ENCODE data around the gene ZNF746.
"Not testable (repeated sequence)": the region's sequence is repeated elsewhere in the genome, so short reads cannot be mapped to it uniquely, and the experiment has no call there.

Gene ZNF746

GRCh38 chr7:149457766-149458165, 39.8 kb downstream of the ZNF746 start:
- DNase-seq, result no peak

GRCh38 chr7:149456506-149457421, 40.8 kb downstream of the ZNF746 start:
- DNase-seq, result no peak

GRCh38 chr7:149455175-149455950, 42.2 kb downstream of the ZNF746 start:
- DNase-seq, result no peak

GRCh38 chr7:149454750-149455149, 42.9 kb downstream of the ZNF746 start:
- no peak for DNase-seq

GRCh38 chr7:149454006-149454405, 43.6 kb downstream of the ZNF746 start:
- no peak for DNase-seq

- DNase-seq, result no peak
These were observed 46.8 kb downstream of the ZNF746 start for GRCh38 chr7:149450821-149451220.

- no peak for DNase-seq
These were observed 47.7 kb downstream of the ZNF746 start for GRCh38 chr7:149449897-149450296.

- DNase-seq, result no peak
These were observed 48.6 kb downstream of the ZNF746 start for GRCh38 chr7:149448961-149449360.

- not testable (repeated sequence) for DNase-seq
These were observed 51.6 kb downstream of the ZNF746 start for GRCh38 chr7:149446026-149446425.

GRCh38 chr7:149444287-149444686, 53.3 kb downstream of the ZNF746 start:
- DNase-seq, result no peak

GRCh38 chr7:149443523-149443922, 54.1 kb downstream of the ZNF746 start:
- no peak for DNase-seq

GRCh38 chr7:149442924-149443323, 54.7 kb downstream of the ZNF746 start:
- no peak for DNase-seq

GRCh38 chr7:149440222-149440621, 57.4 kb downstream of the ZNF746 start:
- DNase-seq, result no peak

- DNase-seq, result no peak
These were observed 61.3 kb downstream of the ZNF746 start for GRCh38 chr7:149436358-149436757.

GRCh38 chr7:149433124-149433523, 64.5 kb downstream of the ZNF746 start:
- DNase-seq, result no peak

- DNase-seq, result no peak
These were observed 65.4 kb downstream of the ZNF746 start for GRCh38 chr7:149432121-149432691.

- DNase-seq, result no peak
These were observed 66.0 kb downstream of the ZNF746 start for GRCh38 chr7:149431486-149432120.

- DNase-seq, result no peak
These were observed 67.4 kb downstream of the ZNF746 start for GRCh38 chr7:149430192-149430591.

- no peak for DNase-seq
These were observed 69.7 kb downstream of the ZNF746 start for GRCh38 chr7:149427893-149428292.

GRCh38 chr7:149427096-149427680, 70.4 kb downstream of the ZNF746 start:
- DNase-seq, result no peak

- DNase-seq, result no peak
These were observed 74.0 kb downstream of the ZNF746 start for GRCh38 chr7:149423449-149424110.

GRCh38 chr7:149422914-149423301, 74.7 kb downstream of the ZNF746 start:
- DNase-seq, result no peak

All from GOT3 (cell line).